Bronchial epithelial cell (primary cell): Measurements from ENCODE around the gene BAMBI. TPM values are rescaled to one million over a fixed set of nuclear protein-coding genes. Genes with fewer than 3 reads are reported as not detected.

Experiments used
- DNase-seq: peaks from one replicate; pipeline ENCODE4 v3.0.0-alpha.2; 2010; ENCODE audit warnings: low read depth
- FAIRE-seq: peaks from 2 replicates; lab custom pipeline; 2011; peaks lifted over from hg19 to GRCh38; lab: Jason Lieb, UNC
- H3K27me3 ChIP-seq: 2 replicates; pipeline ENCODE4 v1.5.1; 2011; ENCODE audit warnings: low read length; ENCODE audit not compliant: control insufficient read depth, insufficient read depth
- H3K36me3 ChIP-seq: 2 replicates; pipeline ENCODE4 v1.5.1; 2011; ENCODE audit warnings: low read length; ENCODE audit not compliant: control insufficient read depth, insufficient read depth
- H3K4me3 ChIP-seq: 2 replicates; pipeline ENCODE4 v1.5.1; 2011; ENCODE audit warnings: mild to moderate bottlenecking, low read depth, low read length, control low read depth
- total RNA-seq: library from RNA; depleted of rRNA; stranded (reverse); fragments of >200 nt; gene quantifications from 2 replicates; pipeline ENCODE4 v1.2.1, GENCODE V29; 2014
- TF ChIP-seq, protein P1 (sequence below): IDR thresholded peaks from 2 replicates; pipeline ENCODE4 v1.5.1; 2011; ENCODE audit warnings: mild to moderate bottlenecking, moderate library complexity, low read length, control low read depth, inconsistent platforms; ENCODE audit not compliant: insufficient read depth, severe bottlenecking

BAMBI gene
- total RNA-seq, 1 donor from 2014 or later = 8.7 TPM

DNA sequence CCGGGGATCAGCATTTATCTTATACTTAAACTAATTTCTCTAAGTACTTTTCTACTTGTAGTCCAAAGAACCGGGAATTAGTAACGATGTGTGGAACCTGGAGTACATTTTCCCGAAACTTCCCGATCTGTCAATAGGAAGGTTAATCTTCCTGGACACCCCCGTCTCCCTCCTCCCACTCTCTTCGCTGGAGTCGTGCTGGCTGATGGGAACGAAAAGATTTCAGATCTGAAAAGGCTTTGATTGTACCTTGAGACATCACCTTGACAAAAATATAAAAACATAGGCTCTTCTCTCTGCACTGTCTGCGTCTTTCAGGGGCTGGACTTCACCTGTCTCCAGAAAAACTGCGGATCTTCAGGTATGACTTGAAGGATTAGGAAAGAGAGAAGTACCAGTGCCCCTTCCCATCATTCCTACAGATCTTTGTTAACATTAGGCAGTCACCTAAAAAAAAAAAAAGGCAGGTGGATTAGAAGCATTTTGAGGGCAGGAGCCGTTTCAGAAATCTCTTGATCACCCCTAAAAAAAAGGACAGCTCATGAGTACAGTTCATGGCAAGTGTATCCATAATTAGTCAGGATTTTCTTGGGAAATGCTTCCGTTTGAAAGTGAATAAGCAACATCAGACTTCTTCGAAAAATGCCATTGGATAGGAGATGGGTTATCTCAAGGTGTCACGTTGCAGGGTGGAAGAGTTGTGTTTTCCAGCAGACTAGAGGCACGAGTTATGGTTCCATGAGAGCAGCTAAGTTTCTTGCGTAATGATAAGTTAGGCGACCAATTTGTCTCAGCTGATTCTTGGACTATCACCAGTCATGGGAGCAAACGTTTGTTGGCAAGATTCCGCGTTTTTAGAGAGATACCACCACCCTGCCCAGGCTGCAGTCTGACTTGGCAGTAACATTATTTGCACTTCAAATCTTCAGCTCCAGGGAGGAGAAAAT lies 7.8 kb upstream of the BAMBI start:
- H3K36me3 ChIP-seq = no peaks in the 10 kb centered on the region
- DNase-seq (no peak), FAIRE-seq (no peak)
- H3K4me3 ChIP-seq = no peak overlapping the region
- TF ChIP-seq, protein P1, sequence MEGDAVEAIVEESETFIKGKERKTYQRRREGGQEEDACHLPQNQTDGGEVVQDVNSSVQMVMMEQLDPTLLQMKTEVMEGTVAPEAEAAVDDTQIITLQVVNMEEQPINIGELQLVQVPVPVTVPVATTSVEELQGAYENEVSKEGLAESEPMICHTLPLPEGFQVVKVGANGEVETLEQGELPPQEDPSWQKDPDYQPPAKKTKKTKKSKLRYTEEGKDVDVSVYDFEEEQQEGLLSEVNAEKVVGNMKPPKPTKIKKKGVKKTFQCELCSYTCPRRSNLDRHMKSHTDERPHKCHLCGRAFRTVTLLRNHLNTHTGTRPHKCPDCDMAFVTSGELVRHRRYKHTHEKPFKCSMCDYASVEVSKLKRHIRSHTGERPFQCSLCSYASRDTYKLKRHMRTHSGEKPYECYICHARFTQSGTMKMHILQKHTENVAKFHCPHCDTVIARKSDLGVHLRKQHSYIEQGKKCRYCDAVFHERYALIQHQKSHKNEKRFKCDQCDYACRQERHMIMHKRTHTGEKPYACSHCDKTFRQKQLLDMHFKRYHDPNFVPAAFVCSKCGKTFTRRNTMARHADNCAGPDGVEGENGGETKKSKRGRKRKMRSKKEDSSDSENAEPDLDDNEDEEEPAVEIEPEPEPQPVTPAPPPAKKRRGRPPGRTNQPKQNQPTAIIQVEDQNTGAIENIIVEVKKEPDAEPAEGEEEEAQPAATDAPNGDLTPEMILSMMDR = no peak
- peaks cover 9% of the 10 kb centered on the region for H3K27me3 ChIP-seq

DNA sequence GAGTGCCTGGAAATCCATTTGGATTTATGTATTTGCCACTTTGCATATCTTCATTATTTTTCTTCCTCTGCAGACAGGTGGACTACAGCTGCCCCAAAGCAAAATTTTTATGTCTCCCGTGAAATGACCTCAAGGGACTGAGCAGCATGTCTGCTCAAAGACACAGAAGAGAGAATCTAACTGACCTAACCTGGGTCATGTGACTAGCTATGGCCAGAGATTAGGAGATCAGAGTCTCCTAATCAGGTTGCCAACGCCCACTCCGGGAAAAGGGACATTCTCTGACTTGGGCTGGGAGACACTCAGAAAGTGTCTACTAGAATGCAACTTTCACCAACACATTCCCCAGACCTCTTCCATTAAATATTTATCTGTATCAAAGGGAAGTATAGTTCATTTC lies 2.5 kb upstream of the BAMBI start:
- FAIRE-seq (no peak), DNase-seq (no peak)
- Histone ChIP-seq H3K36me3 (no peaks in the 10 kb centered on the region), H3K27me3 (peaks cover 6% of the 10 kb centered on the region), H3K4me3 (no peak overlapping the region)
- TF ChIP-seq, protein P1 = no peak

DNA sequence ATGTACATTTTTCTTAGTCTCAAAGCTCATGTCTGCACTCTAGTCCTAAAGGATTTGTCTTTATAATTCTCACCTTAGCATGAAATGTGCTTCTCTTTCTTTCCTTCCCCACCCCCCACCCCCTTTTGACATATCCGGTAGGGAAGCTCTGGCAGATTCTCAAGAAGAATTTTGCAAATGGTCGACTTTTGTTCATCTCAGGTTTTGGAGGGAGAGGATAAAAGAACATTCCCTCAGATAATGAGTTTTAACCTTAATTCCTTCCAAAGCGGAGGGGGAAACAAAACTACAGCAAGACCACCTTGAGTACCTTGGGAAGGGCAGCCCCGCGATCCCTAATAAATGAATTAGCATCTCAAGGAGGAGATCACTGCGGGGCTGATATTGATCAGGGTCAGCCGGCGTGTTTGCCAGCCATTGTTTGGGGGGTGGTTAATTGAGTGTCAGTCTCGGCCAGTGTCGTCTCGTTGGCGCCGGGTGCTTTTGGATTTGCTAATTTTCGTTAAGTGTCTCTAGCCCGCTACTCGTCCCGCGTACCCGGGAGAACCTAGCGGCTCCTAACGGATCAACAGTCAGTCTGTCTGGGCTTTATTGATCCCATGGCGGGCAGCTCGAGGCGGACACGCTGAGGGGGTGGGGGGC lies 874 bp upstream of the BAMBI start:
- Histone ChIP-seq H3K27me3 (peaks cover 4% of the 10 kb centered on the region), H3K36me3 (no peaks in the 10 kb centered on the region), H3K4me3 (no peak overlapping the region)
- DNase-seq = no peak
- no peak for FAIRE-seq
- TF ChIP-seq, protein P1 = no peak

DNA sequence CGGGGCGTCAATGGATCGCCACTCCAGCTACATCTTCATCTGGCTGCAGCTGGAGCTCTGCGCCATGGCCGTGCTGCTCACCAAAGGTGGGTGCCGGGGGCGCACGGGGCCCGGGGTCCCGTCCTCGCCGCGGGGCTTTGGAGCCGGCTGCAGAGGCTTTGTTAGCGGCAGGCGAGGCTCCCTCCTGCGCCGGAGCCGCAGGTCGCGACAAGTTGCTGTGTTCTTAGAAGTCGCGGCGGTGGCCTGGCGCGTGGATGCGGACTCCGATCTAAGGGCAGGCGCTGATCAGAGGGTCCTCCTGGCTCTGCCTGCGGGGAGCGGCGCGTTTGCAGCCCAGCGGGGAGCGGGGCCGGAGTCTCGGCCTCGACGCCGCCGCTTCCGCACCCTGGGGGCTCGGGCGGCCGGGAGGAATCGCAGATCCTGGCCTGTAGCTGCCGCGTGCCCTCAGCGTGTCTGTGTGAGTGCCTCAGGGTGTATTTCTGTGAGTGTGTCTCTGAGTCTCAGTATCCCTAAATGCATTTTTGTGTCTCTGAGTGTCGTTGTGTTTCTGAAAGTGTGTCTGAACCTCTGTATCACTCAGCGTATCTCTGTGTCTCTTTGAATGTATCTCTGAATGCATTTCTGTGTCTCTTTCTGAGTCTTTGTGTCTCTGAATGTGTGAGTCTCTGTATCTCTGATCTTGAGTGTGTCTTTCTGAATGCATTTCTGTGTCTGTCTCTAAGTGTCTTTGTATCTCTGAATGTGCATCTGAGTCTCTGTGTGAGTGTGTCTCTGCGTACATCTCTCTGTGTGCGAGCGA lies 766 bp downstream of the BAMBI start:
- no peak for FAIRE-seq
- no peaks in the 10 kb centered on the region for H3K36me3 ChIP-seq
- DNase-seq = peak; percentile 22
- H3K27me3 ChIP-seq = peaks cover 4% of the 10 kb centered on the region
- TF ChIP-seq, protein P1 = no peak
- H3K4me3 ChIP-seq = peak overlapping the region; percentile 74

DNA sequence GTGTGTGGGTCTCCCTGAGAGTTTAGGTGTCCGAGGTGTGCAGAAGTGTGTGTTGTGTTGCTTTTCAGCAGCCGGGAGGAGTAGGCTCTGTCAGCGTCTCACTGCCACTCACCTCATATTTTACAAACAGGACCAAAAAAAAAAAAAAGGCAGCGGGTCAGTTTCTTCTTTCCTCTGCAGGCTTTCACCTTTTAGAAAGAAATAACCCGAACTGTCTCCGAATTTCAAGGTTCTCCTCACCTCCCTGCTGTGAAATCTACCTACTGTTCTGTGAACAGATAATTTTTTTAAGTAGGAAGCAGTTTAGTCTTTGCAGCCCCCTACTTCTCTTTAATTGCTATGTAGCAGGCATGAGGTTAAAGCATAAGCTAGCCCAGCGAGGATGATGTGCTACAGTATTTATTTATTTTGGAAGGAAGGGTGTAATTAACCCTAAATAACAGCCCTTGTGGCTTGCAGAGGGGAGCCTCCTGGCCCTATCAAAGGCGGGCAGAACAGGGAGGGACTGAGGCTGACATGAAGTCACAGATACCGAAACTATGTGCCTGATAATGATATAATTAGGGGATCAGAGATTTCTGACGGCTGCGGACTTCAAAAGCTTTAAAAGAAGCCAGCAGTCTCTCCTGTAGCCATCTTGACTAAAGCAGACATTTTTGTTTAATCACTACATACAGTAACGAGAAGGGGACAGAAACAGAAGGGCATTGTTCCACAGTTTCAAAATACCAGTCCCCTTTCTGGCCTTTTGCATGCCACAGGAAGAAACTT lies 1.6 kb downstream of the BAMBI start:
- no peaks in the 10 kb centered on the region for H3K36me3 ChIP-seq
- DNase-seq (no peak), FAIRE-seq (no peak)
- TF ChIP-seq, protein P1 = no peak
- peak overlapping the region; percentile 74 for H3K4me3 ChIP-seq
- peaks cover 4% of the 10 kb centered on the region for H3K27me3 ChIP-seq
